DMS153 treated with DMSO at 0.1 percent for 48 hours (cell line): ENCODE measurements around the gene GDF11.

Experiments used
- DNase-seq: peaks from one replicate; lab custom pipeline; 2025; ENCODE audit not compliant: unreplicated experiment; lab: John Stamatoyannopoulos, UW

GDF11 gene

DNA sequence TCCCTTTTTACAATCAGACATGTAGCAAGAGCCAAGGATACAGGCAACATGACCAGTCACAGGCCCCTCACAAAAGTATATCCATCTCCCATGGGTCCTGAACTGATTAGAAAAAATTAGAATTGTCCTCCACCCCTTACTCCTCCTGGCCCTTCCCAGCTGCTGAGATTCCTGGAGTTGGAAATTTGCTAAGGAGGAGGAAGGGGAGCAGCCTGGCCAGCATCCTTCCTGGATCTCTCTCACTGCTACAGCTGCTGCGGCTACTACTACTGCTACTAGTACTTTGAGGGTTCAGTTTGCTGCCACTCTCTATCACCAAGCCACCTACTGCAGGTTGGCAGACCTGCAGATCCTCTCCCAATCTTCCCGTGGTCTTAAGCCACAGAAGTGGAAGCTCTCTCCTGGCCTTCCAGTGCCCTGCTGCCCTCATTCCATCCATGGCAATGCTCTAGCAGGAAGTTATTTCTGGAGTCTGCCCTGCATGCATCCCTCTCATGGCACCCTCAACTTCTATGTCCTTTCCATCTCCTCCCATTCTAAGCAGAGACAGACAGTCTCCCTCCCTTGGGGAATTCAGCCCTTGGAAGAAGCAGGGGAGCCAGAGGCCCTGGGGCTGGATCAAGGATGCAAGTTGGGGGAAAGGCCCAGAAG, 36.2 kb upstream of the GDF11 start:
- no peak for DNase-seq

GRCh38 chr12:55707219-55707671, 35.7 kb upstream of the GDF11 start:
- DNase-seq = no peak

GRCh38 chr12:55707841-55708694, 34.9 kb upstream of the GDF11 start, which contains the start of gene ITGA7:
ITGA7 (minus strand) TSS chr12:55707904; CDS start chr12:55707682, 222 bp downstream.
- no peak for DNase-seq

DNA sequence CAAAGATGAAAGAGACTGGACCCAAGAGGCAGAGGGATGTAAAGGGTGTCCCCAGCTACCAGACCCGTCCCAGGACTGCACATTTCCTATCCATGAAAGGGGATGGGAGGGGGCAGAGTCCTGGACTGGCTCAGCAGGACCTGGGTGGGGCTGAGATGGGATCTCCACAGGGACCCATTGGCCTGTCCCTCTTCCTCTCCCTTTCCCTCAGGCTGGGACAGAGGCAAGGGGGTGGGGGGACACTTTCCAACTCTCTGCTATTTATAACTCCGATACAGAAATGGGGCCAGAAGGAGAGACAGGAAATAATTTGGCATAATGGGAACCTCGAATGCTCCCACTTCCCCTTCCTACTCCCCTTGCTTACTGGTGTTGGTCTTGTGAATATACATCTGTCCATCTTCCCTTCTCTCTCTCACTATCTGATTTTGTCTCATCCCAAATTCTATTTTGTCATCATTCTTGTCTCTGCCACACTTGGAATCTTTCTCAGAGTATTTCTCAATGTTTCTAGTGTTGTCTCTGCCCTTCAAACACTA, 34.2 kb upstream of the GDF11 start:
- DNase-seq = no peak

GRCh38 chr12:55711786-55712553, 31.0 kb upstream of the GDF11 start:
- no peak for DNase-seq

DNA sequence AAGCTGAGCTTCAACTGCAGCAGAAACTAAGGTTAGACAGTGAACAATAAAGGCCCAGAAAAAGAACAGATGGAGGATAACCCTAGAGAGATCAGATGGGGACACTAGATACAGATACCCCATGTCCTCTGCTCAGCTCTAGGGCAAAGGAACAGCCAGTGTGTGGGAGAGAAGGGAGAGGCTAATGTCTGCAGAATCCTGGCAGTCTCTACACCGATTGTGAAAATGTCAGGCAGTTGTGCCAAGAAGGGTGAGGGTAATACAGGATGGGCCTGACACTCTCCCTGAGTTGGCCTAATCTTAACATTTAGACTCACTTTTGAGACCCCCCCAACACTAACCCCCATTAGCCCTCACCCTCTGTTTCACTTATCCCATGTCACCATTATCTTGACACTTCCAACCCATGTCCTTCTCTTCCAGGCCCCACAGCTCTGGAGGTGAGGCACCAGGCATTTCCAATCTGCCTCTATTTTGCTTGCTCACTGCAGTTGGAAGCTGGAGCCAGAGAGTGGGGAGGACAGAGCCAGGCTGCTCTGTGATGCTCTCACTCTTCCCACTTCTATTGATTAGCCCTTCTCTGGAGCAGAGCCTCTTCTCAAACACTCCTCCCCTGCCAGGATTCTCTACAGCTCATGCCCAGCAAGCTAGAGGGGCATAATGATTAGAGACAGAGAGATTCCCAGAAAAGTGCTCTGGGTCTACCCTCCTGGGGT, 30.1 kb upstream of the GDF11 start:
- no peak for DNase-seq

- DNase-seq = no peak
Measured at GRCh38 chr12:55713721-55714120, 29.2 kb upstream of the GDF11 start.

GRCh38 chr12:55715169-55715764, 27.7 kb upstream of the GDF11 start:
- DNase-seq = no peak

- DNase-seq = peak; percentile 87
Measured at GRCh38 chr12:55715833-55716581, 26.9 kb upstream of the GDF11 start, which contains the start of gene BLOC1S1. BLOC1S1 (plus strand) TSS chr12:55716046; CDS start chr12:55716052, 6 bp downstream.

GRCh38 chr12:55716582-55716957, 26.4 kb upstream of the GDF11 start:
- no peak for DNase-seq

DNA sequence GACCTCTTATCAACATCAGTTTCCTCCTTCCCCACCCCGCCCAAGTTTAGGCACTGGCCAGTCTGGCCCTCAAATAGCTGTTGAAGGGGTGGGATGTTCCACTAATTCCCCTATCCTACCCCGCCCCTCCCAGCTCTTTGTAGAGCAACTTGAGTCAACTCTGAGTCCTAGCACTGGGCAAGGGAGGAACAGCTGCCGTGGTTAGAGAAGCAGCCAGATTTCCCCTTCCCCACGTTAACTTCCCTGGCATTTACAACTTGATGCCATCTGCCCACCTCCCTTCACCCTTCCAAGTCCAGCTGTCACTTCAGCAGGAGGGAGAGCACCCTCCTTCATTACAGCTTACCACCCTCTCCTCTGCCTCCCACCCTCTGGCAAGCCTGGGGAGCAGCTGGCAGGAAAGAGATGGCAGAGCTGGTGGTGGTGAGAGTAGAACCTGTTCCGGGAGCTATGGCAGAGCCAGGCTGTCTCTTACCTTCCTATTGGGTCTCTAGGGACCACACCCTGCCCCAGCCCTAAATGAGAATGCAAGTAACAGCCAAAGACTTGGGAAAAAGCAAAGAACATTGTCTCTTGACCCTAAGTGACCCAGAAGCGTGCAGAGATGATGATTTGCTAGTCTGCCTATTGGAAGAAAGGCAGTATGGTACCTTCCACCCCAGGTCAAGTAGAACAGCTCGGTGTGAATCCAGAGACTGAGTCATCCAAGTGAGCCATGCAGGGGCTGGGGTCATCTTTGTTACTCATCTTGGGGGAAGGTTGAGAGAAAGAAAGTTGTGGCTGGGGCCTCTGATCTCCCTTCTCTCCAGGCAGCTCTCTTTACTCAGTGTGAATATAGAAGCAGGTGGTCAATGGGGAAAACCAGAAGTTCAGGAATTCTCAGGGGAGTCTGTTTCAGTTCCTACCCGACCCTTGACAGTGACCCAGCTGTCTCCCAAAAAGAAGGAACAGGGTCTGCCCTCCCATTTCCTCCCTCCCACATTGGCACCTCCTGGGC, 25.6 kb upstream of the GDF11 start:
- no peak for DNase-seq

DNA sequence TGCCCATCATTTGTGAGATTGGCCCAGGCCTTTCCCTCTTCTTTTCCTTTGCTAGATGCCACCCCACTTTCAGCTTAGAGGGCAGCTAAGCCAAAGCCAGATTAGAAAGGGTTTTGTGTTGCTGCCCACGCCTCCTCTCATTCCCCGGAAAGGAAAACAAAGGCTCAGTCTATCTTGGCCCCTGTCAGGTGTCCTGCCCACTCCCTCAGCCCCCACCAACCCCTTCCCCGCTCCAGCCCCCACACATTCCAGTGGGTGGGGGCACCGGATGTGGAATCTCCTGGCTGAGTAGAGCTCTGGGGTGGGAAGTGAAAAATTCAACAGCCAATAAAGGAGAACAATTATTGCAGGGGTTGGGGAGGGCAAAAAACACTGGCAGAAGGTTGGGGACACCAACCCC, 24.9 kb upstream of the GDF11 start:
- DNase-seq = no peak

- DNase-seq = no peak
Measured at GRCh38 chr12:55718624-55719275, 24.2 kb upstream of the GDF11 start.

DNA sequence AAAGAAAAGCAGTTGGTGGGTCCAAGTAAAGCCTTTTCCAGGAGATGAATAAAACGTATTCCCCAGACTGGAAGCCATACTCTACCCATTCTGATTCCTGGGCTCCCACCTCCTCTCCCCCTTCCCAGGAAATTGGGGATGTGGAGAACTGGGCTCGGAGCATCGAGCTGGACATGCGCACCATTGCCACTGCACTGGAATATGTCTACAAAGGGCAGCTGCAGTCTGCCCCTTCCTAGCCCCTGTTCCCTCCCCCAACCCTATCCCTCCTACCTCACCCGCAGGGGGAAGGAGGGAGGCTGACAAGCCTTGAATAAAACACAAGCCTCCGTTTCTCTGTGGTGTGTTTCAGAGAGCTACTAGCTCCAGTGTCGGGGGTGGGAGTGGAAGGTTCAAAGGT, 23.6 kb upstream of the GDF11 start:
- DNase-seq = no peak

- no peak for DNase-seq
Measured at GRCh38 chr12:55720071-55720564, 22.8 kb upstream of the GDF11 start, which contains the start of gene RDH5. RDH5 (plus strand) TSS chr12:55720393; CDS start chr12:55721185, 792 bp downstream.

GRCh38 chr12:55720894-55721444, 22.0 kb upstream of the GDF11 start:
- no peak for DNase-seq

- DNase-seq = no peak
Measured at GRCh38 chr12:55721601-55722213, 21.2 kb upstream of the GDF11 start.
